Measurements from ENCODE around the gene NFE2L2.
A peak's percentile ranks its signal among the peaks of the same experiment; 100 is the strongest.
"Not testable (repeated sequence)": the region's sequence is repeated elsewhere in the genome, so short reads cannot be mapped to it uniquely, and the experiment has no call there.

NFE2L2 gene

DNA sequence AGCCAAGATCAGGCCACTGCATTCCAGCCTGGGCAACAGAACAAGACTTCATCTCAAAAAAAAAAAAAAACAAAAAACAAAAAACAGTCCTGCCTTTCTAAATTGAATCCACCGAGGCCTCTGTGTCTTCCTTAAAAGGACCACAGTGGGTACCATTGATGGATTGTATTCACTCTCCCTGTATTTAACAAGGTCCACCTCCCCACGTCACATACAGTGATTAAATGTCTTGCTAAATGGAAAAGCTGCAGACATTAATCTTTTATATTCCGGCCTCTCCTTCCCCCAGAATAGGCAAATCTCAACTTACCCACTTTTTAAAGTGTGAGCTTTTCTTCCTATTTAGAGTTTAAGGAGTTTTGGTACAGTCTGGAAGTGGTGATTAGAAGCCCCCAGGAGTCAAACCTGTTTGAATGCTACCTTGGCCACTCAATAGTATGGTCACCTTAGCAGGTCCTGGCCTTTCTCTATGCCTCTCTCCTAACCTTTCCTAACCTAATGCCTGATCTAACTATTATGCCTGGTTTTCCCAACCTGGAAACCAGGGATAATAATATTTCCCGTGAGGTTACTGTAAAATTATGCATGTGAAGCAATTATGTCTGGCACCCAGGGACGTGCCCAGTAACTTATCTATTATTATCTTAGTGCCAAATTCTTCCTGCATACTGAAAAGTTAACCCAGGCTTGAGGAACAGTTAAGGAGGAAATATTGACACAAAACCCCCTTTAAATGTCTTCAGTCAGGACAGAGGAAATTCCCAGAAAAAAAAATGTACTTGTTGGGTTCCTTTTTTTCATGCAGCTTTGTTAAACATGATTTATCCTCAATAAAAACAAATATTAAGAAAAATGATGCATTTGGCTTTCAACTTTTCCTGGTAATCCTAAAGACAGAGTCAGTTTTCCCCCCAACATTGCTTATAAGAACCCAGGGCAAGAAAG lies 3.1 kb downstream of the NFE2L2 start:
- Histone ChIP-seq H3K4me3 (peak overlapping the region; percentile 66 to 98 (median 74)), H3K27ac (peak overlapping the region in 19 of 21 experiments; percentile 38 to 100 (median 99))

DNA sequence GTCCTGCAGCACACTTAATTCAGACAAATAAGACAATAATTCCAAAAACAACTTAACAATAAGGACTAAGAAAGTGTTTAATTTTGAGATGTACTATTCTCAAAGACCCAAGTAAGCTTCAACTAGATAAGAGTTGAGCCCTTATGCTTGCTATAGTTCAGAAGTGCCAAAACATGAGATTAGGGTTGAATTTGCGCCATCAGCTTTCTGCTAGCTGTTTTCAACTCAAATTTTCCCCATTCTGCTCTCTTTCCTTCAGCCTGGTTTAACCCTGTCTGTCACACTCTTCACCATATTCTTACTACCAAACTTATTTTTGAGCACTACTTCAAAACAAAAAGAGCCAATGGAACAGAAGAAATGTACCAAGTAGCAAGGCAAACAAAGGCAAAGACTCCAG lies 4.1 kb downstream of the NFE2L2 start:
- Histone ChIP-seq H3K27ac (peak overlapping the region in 7 of 21 experiments; percentile 3 to 100 (median 98)), H3K4me3 (peak overlapping the region in 3 of 7 experiments; percentile 66 to 98 (median 74))

DNA sequence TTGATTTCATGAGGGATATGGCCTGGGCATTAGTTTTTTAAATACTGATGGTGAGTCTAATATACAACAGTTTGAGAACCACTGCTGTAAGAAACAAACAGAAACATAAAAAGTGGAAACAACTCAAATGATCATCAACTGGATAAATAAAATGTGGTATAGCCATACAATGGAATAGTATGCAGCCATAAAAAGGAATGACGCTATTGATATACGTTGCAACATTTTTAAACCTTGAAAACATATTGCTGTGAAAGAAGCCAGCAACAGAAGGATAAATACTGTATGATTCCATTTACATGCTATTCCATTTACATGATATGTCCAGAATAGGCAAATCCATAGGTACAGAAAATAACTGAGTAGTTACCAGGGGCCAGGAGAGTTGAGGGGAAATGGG lies 6.5 kb downstream of the NFE2L2 start:
- Histone ChIP-seq H3K27ac (peak overlapping the region in 2 of 21 experiments; percentile 10 to 13), H3K4me3 (no peak overlapping the region)

DNA sequence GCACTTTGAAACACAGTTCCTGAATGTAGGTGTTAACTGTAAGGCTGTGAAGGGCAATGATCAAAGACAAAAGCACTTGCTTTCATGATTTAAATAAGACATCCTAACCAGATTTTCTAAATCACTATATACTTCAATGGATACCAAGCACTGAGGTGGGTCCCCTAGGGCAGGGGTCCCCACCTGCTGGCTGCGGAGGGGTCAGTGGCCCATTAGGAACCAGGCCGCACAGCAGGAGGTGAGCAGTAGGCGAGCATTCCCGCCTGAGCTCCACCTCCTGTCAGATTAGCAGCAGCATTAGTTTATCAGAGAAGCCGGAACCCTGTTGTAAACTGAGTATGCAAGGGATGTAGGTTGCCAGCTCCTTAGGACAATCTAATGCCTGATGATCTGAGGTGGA lies 7.1 kb downstream of the NFE2L2 start:
- Histone ChIP-seq H3K4me3 (no peak overlapping the region), H3K27ac (peak overlapping the region in 7 of 21 experiments; percentile 10 to 54 (median 29))

DNA sequence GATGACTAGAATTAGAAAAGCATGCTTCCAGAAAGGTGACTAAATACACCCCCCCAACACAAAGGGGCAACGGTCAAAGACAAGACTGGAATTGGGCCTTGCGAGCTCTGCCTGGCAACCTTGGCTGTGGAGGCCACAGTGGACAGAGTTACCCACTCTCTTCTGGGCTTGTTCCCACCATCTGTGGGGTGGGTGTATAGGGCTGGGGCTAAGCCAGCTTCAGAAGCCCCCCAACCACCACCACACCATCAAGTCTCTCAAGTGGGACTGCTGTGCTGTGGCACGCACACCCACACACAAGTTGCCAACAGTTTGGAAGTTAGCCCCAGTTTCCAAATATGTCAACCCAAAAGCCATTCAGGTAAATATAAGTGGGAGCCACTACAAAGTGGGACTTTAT lies 7.8 kb downstream of the NFE2L2 start:
- no peak overlapping the region for H3K4me3 ChIP-seq

DNA sequence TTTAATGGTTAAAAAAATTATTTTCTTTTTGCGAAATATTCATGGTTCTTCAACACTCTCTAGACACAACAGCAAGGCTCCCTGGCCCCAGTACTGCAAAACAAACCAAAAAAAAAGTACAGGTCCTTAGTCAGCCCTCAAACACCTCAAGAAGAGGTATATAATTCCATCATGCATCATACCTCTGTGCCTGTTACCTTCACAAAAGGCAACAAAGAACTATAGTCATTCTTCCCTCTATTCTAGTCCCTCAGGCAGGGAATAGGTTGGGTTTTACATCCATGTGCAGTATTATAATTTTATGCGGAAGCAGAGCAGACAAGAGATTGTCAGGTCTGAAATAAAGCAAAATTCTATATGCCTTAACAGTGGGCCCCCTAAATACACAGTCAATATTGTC lies 8.5 kb downstream of the NFE2L2 start:
- Histone ChIP-seq H3K27ac (peak overlapping the region in 3 of 21 experiments; percentile 20 to 59 (median 55)), H3K4me3 (no peak overlapping the region)

More for the DNA sequence above, 7.8 kb downstream of the NFE2L2 start:
- H3K27ac ChIP-seq: peak overlapping the region in 7 of 21 experiments; percentile 2 to 54 (median 19)

DNA sequence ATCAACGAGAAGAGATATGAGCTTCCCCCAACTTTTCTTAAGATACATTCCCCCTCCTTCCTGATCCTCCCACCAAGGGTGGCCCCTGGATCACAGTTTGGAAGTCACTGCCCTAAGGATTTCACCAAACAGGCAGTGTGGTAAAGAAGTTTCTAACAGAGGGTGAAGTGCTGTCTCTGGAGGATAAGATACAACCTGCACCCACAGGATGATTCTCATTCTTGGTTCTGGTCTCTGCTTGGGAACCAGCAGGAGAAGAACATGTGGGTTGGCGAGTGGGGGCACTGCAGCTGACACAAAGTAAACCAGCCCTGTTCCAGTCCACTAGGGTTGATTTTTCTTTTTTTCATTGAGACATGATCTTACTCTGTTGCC lies 9.3 kb downstream of the NFE2L2 start:
- peak overlapping the region in 7 of 21 experiments; percentile 11 to 59 (median 20) for H3K27ac ChIP-seq
- H3K4me3 ChIP-seq: no peak overlapping the region

DNA sequence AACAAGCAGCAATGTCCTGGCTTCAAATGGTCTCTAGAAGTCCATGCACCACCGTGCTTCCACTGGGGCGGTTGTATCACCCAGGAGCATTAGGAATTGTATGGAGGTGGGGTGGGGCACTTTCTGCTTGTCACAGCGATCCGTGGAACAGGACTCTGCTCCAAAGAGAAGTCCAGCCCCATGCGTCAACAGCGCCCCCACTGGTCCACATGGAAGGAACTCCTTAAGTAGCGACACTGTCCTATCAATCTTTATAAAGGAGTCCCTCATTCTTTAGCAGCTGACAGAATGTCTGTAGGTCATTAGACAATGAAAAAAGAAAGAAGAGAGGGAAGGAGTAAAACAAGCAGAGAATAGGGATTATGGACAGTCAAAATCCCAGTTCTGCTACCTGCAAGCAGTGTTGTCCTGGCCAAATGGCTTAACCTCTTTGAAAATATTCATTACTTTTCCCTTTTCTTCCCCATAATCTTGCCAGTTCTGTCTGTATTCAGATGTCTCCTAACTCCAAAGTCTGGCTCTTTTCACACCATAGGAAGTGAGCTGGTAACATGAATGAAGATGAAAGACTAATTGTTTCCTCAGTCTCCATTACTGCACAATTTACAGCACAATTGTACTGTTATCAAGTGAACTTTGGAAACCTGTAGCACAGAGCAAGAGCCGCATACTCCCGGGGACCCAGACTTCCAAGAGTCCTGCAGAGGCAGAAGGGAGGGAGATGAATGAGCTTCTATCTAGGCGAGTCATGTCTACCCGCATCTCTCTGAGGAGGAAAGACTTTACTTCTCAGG lies 9.9 kb downstream of the NFE2L2 start:
- peak overlapping the region in 7 of 21 experiments; percentile 11 to 59 (median 19) for H3K27ac ChIP-seq

DNA sequence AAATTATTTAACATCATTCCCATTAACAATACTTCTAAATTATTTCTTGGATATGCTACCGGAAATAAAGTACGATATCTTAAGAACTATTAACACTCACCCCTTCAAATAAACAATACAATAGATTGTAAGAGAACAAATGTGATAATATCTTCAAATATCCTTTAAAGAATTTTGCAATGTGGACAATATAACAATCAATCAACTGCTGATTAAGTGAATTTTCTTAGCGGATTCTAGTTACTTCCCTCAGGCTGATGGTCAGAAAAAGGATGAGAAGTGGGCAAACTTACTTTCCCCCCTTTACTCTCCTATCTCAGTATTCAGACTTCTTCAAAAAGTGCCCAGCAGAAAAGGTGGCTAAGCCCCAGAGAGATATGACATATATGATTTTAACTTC lies 10.8 kb downstream of the NFE2L2 start:
- no peak overlapping the region for H3K4me3 ChIP-seq
- H3K27ac ChIP-seq: peak overlapping the region in 2 of 21 experiments; percentile 59 to 78

More for the DNA sequence above, 9.9 kb downstream of the NFE2L2 start:
- H3K4me3 ChIP-seq: no peak overlapping the region

DNA sequence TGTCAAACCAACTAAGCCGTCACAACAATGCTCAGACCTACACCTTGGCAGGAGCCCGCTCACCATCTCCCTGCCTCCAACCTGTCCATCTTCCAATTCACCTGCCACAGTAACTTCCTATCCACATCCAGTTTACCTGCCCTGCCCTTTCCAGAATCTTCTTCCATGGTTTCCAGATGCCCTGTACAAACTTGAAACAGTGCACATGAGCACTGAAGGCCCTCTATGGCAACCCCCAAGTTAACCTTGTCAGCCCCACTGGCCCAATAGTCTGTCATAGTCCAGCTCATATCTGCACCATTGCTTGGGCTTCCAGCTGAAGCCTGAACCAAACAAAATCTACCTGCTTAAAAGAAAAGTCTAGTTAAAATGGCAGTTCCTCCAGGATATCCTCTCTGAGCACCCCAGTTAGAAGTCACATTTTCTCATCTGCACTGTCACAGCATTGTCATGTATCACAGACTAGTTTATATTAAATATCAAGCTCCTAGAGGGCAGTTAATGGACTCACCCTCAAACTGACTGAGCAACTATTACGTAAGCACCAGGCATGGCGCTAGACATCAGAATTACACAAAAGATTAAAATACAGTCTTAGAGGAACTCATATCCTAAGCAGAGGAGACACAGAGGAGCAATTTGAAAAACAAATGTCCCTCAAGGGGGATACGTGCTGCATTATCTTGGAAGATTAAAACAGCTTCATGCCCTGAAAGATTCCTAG lies 11.6 kb downstream of the NFE2L2 start:
- Histone ChIP-seq H3K27ac (peak overlapping the region in 16 of 21 experiments; percentile 11 to 82 (median 56)), H3K4me3 (no peak overlapping the region)

DNA sequence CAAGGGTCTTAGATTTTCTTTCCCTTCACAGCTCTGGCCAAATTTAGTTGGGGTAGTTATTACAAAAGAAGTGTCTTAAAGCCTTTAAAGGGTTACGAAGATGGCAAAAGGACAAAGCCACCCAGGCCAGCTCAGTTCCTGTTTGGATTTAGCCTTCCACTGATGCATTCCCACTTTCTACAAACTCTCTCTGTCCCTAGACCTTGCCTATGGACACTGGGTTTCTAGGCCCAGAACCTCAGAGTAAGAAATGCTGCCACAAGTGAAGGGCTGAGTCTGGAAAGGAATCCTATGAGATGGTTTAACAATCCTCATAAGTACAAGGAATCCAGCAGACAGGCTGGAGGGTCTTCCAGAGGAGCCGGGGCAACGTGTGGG lies 13.4 kb downstream of the NFE2L2 start:
- H3K4me3 ChIP-seq: no peak overlapping the region
- H3K27ac ChIP-seq: peak overlapping the region in 17 of 21 experiments; percentile 0 to 83 (median 70)

DNA sequence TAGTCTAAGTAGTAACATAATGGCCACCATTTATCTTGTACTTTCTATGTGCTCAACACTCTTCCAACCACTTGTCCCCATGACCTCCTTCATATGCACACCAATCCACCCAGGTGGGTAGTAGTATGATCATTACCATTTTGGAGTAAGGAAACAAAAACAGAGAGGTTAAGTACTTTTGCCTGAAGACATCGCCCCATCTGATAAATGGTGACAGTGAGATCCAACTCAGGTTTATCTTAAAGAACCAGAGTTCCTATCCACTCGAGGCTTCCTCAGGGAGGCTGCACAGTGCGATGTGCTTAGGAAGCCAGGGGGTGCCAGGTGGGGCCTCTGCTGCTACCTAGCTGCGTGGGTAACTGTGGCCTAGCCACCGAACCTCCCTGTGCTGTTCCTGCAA lies 14.1 kb downstream of the NFE2L2 start:
- Histone ChIP-seq H3K27ac (peak overlapping the region in 5 of 21 experiments; percentile 30 to 83 (median 72)), H3K4me3 (no peak overlapping the region)

DNA sequence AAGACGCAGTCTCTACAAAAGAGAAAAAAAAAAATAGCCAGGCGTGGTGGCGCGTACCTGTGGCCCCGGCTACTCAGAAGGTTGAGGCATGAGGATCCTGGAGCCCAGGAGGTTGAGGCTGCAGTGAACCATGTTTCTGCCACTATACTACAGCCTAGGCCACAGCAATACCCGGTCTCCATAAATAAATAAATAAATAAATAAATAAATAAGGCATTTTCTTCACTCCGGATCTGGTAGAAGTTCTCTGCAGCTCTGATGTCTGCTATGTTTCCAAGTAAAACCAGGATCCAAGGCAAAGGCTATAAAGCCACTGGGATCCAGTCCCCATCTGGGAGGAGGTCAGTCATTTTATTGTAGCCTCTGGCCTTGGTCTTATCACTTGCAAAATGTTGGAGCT lies 15.5 kb downstream of the NFE2L2 start:
- H3K27ac ChIP-seq: peak overlapping the region in 2 of 21 experiments; percentile 19 to 89
- no peak overlapping the region for H3K4me3 ChIP-seq

DNA sequence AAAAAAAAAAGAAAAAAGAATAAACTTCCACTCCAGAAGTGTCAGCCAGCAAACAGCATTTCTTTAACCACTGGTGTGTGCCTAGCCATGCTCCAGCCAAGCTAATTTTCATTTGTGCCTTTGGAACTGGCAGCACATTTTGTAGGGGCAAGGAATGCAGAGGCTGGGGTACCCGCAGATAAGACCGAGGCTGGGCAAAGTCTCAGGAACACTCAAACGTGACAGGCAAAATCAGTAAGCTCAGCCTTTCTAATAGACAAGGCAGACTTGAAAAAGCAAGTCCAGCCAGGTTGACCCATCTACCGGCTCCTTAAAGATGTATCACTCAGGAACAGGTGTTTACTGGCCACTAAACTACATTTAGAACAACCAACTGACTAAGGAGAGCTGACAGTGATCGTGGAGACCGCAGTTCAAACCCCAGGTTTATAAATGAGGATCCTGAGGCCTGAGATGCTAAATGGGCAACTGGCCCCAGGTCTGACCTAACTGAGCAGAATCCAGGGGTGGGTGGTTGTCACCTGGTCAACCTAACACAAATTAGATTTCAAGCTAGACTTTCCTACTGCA lies 16.7 kb downstream of the NFE2L2 start:
- Histone ChIP-seq H3K4me3 (no peak overlapping the region), H3K27ac (peak overlapping the region in 2 of 21 experiments; percentile 0 to 89)

DNA sequence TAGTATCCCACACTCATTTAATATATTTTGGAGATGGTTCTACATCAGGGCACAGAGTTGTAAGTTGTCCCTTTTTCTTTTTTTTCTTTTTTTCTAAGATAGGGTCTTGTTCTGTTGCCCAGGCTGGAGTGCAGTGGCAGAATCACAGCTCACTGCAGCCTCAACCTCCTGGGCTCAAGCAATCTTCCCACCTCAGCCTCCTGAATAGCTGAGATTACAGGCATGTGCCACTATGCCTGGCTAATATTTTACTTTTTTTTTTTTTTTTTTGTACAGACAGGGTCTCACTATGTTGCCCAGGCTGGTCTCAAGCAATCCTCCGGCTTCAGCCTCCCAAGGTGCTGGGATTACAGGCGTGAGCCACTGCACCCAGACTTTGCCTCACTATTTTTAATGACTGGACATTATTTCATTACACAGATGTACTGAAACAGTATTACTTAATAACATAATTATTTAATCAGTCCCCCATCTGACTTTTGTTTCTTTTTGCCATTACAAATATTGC lies 17.9 kb downstream of the NFE2L2 start:
- H3K4me3 ChIP-seq: not testable (repeated sequence)
- H3K27ac ChIP-seq: peak overlapping the region in 6 of 21 experiments; percentile 57 to 94 (median 90)

DNA sequence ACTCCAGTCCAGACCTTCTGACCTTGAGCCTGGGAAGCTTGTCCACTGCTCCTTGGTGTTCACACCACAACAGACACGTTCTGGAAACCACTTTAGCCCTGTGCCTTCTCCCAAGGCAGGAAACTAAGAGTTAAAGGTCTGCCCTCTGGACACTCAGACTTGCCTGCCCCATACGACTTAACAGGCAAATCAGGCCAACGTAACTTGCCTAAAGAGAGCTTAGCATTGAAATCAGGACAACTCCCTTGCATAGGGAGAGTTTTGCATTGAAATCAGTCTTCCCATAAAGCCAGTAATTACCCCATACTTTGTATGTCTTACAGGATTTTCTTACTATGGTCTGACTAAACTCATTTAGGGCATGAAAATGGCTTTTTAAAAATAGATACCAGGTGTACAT lies 18.5 kb downstream of the NFE2L2 start:
- H3K4me3 ChIP-seq: no peak overlapping the region
- H3K27ac ChIP-seq: peak overlapping the region in 16 of 21 experiments; percentile 4 to 94 (median 56)

DNA sequence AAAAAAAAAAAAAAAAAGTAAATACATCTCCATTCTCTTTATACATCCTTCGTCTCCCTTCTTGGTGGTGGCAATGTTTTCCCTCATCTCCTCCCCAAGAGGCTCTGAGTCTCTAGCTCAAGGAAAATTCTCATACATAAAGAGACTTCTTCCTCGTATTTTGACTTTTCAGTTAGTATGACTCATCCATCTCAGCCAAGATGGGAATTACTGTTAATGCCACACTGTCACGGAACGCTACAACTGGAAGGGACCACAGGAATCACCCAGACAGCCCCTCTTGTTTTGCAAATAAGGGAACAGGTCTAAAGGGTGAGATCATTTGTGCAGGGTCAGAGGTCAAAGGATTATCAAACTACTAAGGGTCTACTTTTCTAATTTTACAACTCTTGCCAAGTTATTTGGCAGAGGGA lies 19.5 kb downstream of the NFE2L2 start:
- Histone ChIP-seq H3K4me3 (no peak overlapping the region), H3K27ac (peak overlapping the region in 17 of 21 experiments; percentile 4 to 94 (median 70))

DNA sequence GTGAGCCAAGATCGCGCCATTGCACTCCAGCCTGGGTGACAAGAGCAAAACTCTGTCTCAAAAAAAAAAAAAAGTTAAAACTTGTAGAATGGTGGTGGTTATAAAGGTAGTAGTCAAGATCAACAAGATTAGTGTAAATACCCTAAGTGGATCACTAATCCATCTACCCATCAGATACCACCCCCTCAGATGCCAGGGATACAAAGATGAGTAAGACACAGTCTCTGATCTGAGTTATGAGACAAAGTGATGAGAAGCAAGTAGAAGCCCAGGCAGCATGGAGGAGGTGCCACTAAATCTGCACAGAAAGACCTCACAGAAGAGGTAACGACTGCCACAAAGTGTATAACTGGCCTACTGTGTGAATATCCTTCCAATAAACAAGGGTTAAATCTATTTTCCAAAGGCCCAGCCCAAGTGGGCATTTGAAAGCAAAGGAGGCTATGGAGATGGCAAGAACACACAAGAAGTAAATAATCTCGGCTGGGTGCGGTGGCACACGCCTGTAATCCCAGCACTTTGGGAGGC lies 20.2 kb downstream of the NFE2L2 start:
- H3K27ac ChIP-seq: peak overlapping the region in 14 of 21 experiments; percentile 76 to 94 (median 88)
- H3K4me3 ChIP-seq: no peak overlapping the region

DNA sequence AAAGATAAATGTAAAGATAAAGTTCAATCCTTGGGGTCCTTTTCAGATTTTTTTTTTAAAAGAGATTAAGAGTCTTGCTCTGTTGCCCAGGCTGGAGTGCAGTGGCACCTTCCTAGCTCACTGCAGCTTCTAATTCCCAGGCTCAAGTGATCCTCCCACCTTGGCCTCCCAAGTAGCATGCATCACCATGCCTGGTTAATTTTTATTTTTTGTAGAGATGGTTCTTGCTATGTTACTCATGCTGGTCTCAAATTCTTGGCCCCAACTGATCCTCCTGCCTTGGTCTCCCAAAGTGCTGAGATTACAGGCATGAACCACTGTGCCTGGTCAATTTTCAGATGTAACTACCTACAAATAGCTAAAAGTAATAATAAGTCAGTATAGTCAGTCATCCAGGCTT lies 21.1 kb downstream of the NFE2L2 start:
- Histone ChIP-seq H3K27ac (peak overlapping the region in 20 of 21 experiments; percentile 52 to 94 (median 84)), H3K4me3 (no peak overlapping the region)
